HepG2 (cell line): ENCODE measurements around the gene SAMD4B. TPM values are rescaled to one million over a fixed set of nuclear protein-coding genes. Genes with fewer than 3 reads are reported as not detected.

Experiments
- BRCA1 ChIP-seq: sonication (generic); formaldehyde crosslinking; IDR thresholded peaks from 2 replicates; pipeline ENCODE4 v1.4.0; 2020; ENCODE audit warnings: missing genetic modification reagents
- NPAS2 ChIP-seq: sonication (generic); formaldehyde crosslinking; IDR thresholded peaks from 2 replicates; pipeline ENCODE4 v1.8.0; 2022; ENCODE audit warnings: mild to moderate bottlenecking, missing genetic modification reagents, borderline replicate concordance
- PAXIP1 ChIP-seq: sonication (generic); formaldehyde crosslinking; conservative IDR thresholded peaks from 2 replicates; pipeline ENCODE4 v1.4.0; 2020; ENCODE audit warnings: mild to moderate bottlenecking, missing genetic modification reagents, moderate library complexity
- POGZ ChIP-seq: sonication (generic); formaldehyde crosslinking; IDR thresholded peaks from 2 replicates; pipeline ENCODE4 v1.4.0; 2020; ENCODE audit warnings: mild to moderate bottlenecking, missing genetic modification reagents
- ZNF281 ChIP-seq: sonication (generic); formaldehyde crosslinking; IDR thresholded peaks from 2 replicates; pipeline ENCODE4 v1.4.0; 2020; ENCODE audit warnings: missing genetic modification reagents, borderline replicate concordance
- ZNF318 ChIP-seq: sonication (generic); formaldehyde crosslinking; IDR thresholded peaks from 2 replicates; pipeline ENCODE4 v1.4.0; 2020; ENCODE audit warnings: mild to moderate bottlenecking, missing genetic modification reagents
- polyA plus RNA-seq, 8 experiments: library from polyadenylated mRNA; depleted of rRNA in 3 of 8; stranded (reverse) in 7 of 8; unstranded in 1 of 8; fragments of >200 nt; fragmentation: Illumina TruSeq in 4 of 8; extraction: Trizol in 4 of 8; gene quantifications; 2 replicates each; pipeline versions ENCODE4 v1.2.1 to v1.2.3, GENCODE V29; 2011 to 2016; ENCODE audit warnings: low read depth in 4 of 8, missing spikeins in 1 of 8, mixed read lengths in 1 of 8; ENCODE audit not compliant: insufficient read depth in 1 of 8
- total RNA-seq, 5 experiments: library from RNA; depleted of rRNA; stranded (reverse); fragments of >200 nt; fragmentation: Illumina TruSeq; extraction: Trizol; gene quantifications; 2 replicates each; pipeline ENCODE4 v1.2.3, GENCODE V29; 2016; ENCODE audit warnings: low read depth in 1 of 5

The SAMD4B gene
- total and polyA plus RNA-seq, 2 of the 13 experiments (the other 11 are each of a cell fraction or from before 2014, with no cell fraction given): 26.0 to 31.8 TPM

GRCh38 chr19:39379865-39380396, 37.7 kb downstream of the SAMD4B start (continued):
- no peak for TF ChIP-seq PAXIP1
- no peak for TF ChIP-seq ZNF318 (CRISPR knock-in tag)
- TF ChIP-seq ZNF281 (CRISPR knock-in tag): no peak
- no peak for TF ChIP-seq BRCA1
- TF ChIP-seq POGZ: no peak
- TF ChIP-seq NPAS2 (CRISPR knock-in tag): no peak
